Embryonic facial prominence (tissue), 1 donor: ENCODE measurements around the gene KRT15.

ENCODE experiments used
- DNase-seq: peaks from one replicate; pipeline ENCODE4 v3.0.0-alpha.2; 2016; ENCODE audit errors: extremely low spot score

KRT15 gene

GRCh38 chr17:41524261-41524660, 5.6 kb upstream of the KRT15 start:
- no peak for DNase-seq

- DNase-seq: no peak
Observed at GRCh38 chr17:41523787-41524186, 5.1 kb upstream of the KRT15 start.

DNA sequence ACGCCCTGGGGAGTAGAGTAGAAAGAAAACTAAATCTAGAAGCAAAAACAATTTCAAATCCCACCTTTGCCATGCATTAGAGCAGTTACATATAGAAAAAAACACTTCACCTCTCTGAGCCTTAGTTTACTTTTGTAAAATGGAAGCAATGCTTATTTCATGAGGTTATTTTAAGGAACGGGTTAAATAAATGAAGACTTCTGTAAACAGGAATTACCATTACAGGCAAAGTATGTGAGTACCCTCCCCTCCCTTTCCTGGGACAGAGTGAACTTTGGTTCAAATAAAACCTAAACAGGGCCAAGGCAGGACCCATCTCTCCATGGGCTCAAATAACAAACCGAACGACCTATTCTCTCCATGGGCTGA, 4.5 kb upstream of the KRT15 start:
- no peak for DNase-seq

GRCh38 chr17:41522301-41523224, 3.9 kb upstream of the KRT15 start:
- no peak for DNase-seq

- no peak for DNase-seq
Observed at GRCh38 chr17:41521574-41522261, 3.0 kb upstream of the KRT15 start.

DNA sequence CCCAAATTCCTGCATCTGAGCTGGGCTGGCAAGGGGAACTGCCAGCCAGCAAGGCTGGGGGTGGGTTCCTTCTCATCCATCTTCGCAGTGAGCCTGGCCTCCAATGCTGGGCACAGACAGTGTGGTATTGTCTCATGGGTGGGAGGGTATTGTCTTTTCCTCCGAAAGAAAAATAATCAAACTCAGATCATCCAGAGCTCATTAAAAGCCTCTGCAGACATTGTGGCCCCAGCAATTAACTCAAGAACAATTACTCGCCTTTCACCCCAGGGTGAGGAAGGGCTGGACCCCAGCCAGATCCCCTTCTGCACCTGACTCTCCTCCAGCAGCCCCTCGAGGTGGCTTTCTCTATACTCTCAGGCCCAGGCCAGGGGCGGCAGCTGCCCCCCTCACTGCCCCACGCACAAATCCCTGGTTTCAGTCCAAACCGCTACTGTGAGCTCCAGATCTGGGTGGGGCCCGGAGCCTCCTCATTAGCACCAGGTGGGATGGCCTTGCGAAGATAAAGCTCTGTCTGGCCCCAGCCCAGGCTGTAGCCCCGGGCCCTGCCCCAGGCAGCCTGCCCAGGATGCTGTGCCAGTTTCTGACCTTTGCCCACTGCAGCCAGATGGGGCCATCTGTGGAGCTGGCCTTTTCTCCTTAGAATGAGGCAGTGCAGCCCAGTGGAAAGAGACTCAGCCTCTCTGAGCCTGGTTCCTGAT, 2.3 kb upstream of the KRT15 start:
- DNase-seq: no peak

DNA sequence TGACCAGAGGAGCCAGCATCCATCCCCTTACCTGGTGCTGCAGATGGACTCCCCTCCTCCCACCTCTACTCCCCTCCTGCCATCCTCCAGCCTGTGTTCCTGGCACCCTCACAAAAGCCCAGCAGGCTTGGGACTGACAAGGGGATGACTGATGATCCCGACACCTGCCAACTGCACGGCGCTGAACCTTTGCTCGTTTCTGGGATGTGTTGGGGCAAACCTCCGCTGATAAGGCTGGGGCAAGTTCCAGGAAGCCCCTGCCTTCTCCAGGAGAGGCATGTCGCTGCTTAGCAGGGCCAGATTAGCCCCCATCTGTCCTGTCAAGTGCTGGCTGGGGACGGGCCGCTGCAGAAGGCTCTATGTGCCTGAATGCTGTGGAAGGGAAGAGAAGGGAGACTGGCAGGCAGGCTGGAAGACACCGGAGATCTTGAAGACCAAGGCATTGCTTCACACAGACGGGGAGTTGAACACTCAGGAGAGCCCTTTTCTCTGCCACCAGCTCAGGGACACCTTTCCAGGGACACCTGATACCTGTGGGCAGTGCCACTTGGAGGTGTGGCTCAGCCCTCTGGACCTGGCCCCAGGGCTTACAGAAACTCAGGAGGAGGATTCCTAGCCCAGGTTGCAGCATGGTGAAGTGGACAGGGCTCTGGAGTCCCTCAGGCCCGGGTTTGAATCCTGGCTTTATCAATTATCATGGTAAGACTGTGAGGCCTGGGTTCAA, 973 bp upstream of the KRT15 start:
- no peak for DNase-seq

GRCh38 chr17:41518031-41518430, 659 bp downstream of the KRT15 start:
- no peak for DNase-seq

DNA sequence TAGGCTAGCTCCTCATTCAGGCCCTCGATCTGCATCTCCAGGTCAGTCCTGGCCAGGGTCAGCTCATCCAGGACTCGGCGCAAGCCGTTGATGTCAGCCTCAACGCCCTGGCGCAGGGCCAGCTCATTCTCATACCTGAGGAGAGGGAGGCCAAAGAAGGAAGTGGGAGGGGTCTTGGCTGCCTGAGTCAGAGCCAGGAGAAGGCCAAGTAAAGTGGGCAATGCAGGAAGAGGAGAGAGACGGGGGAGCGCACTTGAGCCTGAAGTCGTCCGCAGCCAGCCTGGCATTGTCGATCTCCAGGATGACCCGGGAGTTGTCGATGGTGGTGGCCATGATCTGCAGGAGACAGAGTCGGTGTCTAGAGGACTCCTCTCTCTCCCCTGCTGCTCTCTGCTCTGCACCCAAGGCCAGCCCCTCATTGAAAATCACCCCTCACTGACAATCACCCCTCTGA, 1.8 kb downstream of the KRT15 start:
- no peak for DNase-seq

GRCh38 chr17:41516147-41516829, 2.4 kb downstream of the KRT15 start:
- DNase-seq: no peak

GRCh38 chr17:41513168-41513547, 5.5 kb downstream of the KRT15 start:
- no peak for DNase-seq

GRCh38 chr17:41512546-41513167, 6.0 kb downstream of the KRT15 start:
- no peak for DNase-seq

DNA sequence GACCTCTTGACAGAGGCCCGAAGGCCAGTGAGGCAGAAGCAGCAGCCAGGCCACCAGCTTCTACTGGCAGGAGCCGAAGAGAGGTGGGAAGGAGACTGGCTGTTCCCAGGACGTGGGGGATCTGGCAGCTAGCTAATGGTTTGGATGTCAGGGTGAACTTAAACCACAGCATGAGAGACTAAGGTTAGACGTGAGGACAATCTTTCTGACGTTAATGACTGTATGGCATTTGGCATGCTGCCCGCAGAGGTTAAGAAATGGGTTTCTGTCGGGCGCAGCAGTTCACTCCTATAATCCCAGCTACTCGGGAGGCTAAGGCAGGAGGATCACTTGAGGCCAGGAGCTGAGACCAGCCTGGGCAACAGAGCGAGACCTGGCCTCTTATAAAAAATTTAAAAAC, 7.0 kb downstream of the KRT15 start:
- no peak for DNase-seq

- no peak for DNase-seq
Observed at GRCh38 chr17:41511116-41511515, 7.6 kb downstream of the KRT15 start.

GRCh38 chr17:41510251-41511065, 8.2 kb downstream of the KRT15 start:
- no peak for DNase-seq

GRCh38 chr17:41507315-41507880, 11.3 kb downstream of the KRT15 start:
- no peak for DNase-seq

DNA sequence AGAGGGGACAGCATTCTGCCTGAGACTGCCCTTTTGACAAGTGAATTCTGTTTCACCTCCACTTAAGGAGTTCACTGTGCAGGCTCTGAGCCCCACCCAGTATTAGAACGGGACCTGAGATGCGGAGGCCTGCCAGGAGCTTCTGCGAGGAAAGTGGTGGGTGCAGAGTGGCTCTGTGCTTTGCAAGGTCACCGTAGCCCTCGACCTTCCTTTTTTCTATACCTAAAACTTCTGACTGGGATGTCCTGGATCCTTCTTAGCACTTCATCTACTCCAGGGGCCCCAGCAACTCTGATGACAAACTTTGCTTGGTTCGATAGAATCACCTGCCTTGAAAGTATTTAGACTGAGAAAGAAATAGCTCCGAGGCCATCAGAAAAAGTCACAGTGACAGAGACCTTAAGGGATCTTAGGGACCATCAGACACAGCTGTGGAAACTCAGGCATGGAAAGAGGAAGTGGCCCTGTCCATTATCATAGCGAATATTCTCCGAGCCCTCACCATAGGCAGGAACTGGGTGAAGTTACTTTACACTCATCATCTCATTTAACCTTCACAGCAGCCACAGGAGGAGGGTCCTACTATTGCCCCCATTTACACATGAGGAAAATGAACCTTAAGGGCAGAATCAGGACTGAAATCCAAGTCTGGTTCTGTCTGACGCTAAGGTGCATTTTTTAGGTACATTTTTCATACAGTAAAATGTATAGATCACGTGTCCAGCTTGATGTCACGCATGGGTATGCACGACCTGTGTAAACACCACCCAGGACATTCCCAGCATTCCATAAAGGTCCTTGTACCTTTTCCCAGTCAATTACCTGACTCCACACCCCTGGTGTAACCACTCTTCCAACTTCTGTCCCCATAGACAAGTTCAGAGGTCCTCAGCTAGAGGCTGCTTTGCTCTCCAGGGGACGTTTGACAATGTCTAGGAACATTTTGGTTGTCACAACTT, 12.6 kb downstream of the KRT15 start:
- DNase-seq: no peak
